Tongue (tissue), 2 donors: ENCODE data around the gene RNF149. TPM values are rescaled to one million over a fixed set of nuclear protein-coding genes. Genes with fewer than 3 reads are reported as not detected.
"Not testable (repeated sequence)": the region's sequence is repeated elsewhere in the genome, so short reads cannot be mapped to it uniquely, and the experiment has no call there.

Source experiments
- DNase-seq: peaks from one replicate; pipeline ENCODE4 v3.0.0-alpha.2; 2015
- total RNA-seq: library from RNA; depleted of rRNA; stranded (reverse); fragments of >200 nt; gene quantifications from one replicate; pipeline ENCODE4 v1.2.3, GENCODE V29; 2014

Gene RNF149
- total RNA-seq, 1 donor from 2014 or later: 64.8 TPM

DNA sequence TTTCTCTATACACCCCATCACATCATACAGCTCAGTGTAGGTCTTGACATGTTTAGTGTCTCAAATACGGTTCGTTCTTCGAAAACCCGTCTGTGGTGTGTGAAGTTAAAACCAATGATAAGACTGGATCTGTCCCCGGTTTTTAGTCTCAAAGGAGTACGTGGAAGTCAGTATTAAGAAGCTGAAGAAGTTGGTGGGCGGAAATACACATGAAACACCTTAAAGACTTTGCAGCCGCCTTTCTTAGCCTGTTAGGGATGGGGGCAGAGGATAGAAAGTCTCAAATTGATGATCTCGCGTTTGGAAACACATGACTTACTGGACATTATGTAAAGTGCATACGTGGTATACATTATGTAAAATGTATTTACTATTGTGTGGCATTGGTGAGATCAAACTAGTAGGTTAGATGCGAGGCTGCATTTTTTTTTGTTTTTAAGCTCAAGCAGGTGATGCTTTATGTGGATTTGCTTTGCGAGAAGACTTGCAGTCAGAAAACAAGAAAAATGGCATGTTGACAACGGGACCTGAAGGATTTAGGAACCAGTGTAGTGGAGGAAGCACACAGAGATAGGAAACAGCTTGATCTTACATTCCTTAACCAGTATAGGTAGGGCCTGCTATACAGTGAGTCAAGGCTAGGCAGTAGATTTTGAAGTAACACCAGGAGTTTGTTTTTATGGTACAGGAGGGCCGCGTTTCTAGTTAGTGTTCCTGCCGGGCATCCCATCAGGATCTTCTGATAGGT, 54.6 kb downstream of the RNF149 start:
- DNase-seq: no peak

- peak; percentile 70 for DNase-seq
Observed at GRCh38 chr2:101253013-101253702, 55.3 kb downstream of the RNF149 start.

- peak; percentile 100 for DNase-seq
Observed at GRCh38 chr2:101252408-101253012, 56.0 kb downstream of the RNF149 start, which contains the start of gene CNOT11. Gene CNOT11, plus strand, starts transcription at chr2:101252886. Its CDS starts 79 bp downstream, at chr2:101252965.

DNA sequence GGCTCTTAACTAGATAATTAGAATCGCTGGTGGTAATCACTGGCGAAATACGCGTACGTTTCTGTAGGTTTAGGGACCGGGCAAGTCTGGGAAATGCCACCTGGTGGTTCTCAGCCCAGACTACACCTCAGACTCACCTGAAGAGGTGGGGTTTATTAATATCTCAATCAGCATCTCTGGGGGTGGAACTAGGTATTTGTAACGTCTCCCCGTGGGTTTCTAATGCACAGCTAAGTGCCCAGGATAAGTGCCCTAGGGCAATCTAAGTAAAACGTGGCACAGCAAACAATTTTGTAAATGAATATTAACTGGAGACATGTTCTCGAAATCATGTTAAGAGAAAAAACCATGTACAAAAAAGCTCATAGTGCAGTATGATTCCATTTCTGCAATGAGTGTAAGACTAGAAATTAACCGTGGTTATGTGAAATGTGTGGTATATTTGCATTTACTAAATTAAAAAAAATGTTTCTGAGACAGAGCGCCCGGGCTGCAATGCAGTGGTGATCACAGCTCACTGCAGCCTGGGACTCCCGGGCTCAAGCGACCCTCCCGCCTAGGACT, 56.6 kb downstream of the RNF149 start:
- peak; percentile 43 for DNase-seq

DNA sequence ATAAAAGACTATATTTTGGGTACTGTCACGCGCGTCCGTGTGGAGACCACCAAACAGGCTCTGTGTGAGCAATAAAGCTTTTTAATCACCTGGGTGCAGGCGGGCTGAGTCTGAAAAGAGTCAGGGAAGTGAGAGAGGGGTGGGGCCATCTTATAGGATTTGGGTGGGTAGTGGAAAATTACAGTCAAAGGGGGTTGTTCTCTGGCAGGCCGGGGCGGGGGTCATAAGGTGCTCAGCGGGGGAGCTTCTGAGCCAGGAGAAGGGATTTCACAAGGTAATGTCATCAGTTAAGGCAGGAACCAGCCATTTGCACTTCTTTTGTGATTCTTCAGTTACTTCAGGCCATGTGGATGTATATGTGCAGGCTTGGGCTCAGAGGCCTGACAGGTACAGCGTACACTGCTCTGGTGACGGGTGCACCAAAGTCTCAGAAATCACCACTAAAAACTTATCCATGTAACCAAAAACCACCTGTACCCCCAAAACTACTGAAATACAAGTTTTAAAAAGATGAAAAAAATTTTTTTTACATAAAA, 57.2 kb downstream of the RNF149 start:
- not testable (repeated sequence) for DNase-seq

- no peak for DNase-seq
Observed at GRCh38 chr2:101249826-101250225, 58.7 kb downstream of the RNF149 start.

DNA sequence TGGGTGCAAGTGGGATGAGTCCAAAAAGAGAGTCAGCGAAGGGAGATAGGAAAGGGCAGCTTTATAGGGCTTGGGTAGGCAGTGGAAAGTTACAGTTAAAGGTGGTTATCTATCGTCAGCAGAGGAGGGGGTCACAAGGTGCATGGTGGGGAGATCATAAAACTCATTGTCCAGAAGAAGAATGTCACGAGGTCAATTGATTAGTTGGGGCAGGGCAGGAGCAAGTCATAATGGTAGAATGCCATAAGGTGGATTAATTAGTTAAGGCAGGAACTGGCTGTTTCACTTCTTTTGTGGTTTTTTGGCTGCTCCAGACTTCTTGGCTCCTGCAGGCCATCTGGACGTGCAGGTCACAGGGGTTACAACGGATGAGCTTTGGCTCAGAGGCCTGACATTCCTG, 59.7 kb downstream of the RNF149 start:
- DNase-seq: not testable (repeated sequence)

- DNase-seq: not testable (repeated sequence)
Observed at GRCh38 chr2:101245468-101245867, 63.0 kb downstream of the RNF149 start.

DNA sequence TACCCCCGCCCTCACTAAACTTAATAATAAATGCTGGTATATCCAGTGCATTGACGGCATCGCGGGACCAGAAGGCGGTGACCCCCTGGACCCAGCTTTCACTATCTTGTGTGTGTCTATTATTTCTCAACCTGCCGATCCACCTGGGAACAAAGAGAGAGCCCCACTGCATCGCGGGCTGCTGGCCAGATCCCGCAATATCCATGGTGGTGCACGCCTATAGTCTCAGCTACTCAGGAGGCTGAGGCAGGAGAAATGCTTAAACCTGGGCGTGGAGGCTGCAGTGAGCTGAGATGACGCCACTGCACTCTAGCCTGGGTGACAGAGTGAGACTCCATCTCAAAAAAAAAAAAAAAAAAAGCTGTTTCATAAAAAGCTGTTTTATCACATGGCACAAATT, 63.6 kb downstream of the RNF149 start:
- not testable (repeated sequence) for DNase-seq

GRCh38 chr2:101244373-101244772, 64.1 kb downstream of the RNF149 start:
- not testable (repeated sequence) for DNase-seq

DNA sequence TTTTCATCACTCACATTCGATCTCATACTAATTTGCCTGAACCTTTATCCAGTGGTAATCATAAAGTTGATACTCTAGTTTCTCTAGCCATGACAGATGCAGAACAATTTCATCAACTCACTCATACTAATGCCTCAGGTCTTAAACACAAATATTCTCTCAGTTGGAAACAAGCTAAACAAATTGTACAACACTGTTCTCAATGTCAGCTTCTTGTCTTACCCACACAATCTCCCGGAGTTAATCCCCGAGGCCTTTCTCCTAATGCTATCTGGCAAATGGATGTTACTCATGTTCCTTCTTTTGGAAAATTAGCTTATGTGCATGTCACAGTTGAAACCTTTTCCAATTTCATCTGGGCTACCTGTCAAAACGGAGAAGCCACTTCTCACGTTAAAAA, 67.3 kb downstream of the RNF149 start:
- peak; percentile 24 for DNase-seq

DNA sequence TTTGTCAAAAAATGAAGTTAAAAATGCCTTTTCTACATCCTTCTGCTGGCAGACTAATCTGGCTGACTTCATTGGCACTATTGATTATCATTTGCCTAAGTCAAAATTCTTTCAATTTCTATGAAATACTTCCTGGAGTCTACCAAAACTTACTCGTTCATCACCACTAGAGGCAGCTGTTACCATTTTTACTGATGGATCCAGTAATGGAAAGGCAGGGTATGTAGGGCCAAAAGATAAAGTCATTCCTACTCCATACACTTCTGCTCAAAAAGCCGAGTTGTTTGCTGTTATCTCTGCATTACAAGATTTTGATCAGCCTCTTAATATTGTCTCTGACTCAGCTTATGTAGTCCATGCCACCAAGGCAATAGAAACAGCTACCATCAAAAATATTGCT, 67.8 kb downstream of the RNF149 start:
- peak; percentile 24 for DNase-seq

DNA sequence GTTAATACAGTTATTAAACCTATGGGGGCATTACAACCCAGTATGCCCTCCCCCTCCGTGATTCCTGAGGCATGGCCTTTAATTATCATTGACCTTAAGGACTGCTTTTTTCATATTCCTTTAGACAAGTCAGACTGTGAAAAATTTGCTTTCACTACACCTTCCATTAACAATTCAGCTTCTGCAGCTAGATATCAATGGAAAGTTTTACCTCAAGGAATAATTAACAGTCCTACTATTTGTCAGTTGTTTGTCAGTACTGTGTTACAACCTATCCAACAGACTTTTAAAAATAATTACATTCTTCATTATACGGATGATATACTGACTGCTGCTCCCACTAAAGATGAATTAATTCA, 68.8 kb downstream of the RNF149 start:
- not testable (repeated sequence) for DNase-seq

GRCh38 chr2:101238930-101239759, 69.4 kb downstream of the RNF149 start:
- DNase-seq: no peak

DNA sequence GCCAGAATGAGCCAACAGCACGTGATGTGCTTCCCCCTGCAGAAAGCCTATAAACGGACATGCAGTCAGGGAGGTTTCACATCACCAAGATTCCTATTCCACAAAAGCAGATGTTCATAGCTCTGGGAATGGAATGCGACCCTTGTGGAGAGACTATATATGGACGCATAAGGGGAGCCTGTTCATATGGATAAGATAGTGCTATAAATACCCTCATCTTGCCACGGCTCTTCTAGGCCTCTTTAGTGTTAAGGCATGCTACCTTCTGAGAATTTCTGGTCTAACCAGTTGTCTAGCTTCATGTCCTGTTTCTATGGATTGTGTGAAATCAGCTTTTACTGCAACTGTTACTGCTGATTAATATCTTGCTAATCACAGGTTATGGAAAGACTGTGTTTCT, 70.6 kb downstream of the RNF149 start:
- DNase-seq: peak; percentile 66

GRCh38 chr2:101235956-101236355, 72.5 kb downstream of the RNF149 start:
- DNase-seq: not testable (repeated sequence)

DNA sequence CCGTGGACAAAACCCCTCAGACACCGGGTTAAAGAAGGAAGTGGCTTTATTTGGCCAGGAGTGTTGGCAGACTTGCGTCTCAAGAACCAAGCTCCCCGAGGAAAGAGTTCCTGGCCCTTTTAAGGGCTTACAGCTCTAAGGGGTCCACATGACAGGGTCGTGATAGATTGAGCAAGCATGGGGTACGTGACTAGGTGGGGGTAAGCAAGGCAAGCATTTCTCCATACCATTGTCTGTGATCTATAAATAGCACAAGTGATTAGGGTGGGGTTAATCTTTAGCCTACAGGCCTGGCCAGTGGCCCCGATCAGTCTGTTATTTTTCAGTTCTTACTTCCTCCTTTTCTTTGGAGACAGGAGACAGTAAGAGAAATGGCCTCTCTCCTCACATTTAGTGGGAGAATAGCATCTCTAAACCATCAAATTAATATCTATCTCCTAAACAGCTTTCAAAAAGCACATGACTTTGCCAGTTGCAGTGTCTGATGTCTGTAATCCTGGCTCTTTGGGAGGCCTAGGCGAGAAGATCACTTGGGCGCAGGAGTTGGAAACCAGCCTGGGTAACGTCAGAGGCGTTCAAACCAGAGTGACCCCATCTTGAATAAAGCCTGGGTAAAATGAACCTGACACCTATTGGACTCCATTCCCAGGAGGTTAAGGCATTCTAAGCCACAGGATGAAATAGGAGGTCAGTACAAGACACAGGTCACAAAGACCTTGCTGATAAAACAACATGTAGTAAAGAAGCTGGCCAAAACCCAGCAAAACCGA, 74.1 kb downstream of the RNF149 start:
- DNase-seq: no peak

DNA sequence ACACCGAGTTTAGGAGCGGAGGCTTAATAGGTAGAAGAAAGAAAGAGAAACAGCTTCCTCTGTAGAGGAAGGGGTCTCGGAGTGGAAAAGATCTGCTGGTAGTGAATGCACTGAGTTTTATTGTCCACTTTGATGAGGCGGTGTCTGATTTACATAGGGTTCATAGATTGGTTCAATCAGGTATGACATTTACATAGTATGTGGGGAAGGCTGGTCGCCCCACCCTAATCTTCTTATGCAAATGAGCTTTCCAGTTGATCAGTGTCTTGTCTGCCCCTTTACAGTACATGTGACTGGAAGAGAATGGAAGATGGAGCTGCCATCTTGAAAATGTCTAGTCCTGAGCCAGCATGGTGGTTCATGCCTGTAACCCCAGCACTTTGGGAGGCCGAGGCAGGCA, 75.7 kb downstream of the RNF149 start:
- no peak for DNase-seq

DNA sequence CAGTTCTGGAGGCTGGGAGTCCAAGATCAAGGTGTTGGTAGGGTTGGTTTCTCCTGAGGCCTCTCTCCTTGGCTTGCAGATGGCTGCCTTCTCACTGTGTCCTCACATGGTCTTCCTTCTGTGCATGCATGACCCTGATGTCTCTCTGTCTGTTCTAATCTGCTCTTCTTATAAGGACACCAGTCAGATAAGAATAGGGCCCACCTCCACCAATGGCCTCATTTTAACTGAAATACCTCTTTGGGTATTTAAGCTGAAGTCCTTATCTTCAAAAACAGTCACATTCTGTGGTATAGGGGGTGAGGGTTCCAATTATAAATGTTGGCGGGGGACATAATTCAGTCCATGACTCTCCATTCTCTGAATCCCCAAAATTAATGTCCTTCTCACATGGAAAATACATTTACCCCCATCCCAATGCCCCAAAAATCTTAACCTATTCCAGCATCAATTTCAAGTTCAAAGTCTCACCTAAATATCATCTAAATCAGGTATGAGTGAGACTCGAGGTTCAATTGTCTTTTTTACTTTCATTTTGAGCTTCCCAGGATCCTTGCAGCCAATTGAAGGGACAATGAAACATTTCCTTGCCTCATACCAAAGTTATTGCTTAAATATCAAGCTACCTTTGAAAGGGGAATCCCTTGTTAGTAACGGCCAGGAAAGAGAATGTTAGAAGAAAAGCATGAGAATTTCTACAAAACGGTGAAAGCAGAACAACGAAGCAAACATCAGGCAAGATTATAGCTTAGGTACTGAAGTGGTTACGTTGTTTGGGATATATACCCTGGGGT, 76.4 kb downstream of the RNF149 start:
- DNase-seq: no peak

DNA sequence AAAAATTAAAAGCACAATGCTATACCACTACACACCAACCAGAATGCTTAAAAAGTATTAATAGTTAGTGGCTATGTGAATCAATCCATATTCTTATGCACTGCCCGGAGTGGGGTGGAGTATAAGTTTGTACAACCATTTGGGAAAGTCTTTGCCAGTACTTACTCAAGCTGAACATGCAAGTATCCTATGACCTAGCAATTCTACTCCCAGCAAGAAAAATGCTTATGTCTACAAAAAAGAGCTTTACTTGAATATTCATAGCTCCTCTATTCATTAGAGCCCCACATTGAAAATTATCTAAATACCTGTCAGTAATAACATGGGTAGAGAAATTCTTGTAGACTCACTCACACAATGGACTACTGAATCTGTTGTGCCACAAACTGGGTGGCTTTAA, 77.3 kb downstream of the RNF149 start:
- DNase-seq: no peak
